Testis (tissue), 3 donors: ENCODE results near the gene SOX18. TPM values are rescaled to one million over a fixed set of nuclear protein-coding genes. Genes with fewer than 3 reads are reported as not detected.

Experiments
- DNase-seq: peaks from one replicate; pipeline ENCODE4 v3.0.0-alpha.2; 2019
- H3K27ac ChIP-seq, 2 donors: fragments of 200-600 bp; sonication (generic); one replicate each; pipeline ENCODE4 v1.5.1; 2019
- H3K27me3 ChIP-seq: fragments of 200-600 bp; sonication (generic); one replicate; pipeline ENCODE4 v1.5.1; 2019
- H3K36me3 ChIP-seq: fragments of 200-600 bp; sonication (generic); one replicate; pipeline ENCODE4 v1.5.1; 2017; ENCODE audit warnings: low read depth; ENCODE audit errors: missing control alignments
- H3K4me1 ChIP-seq: fragments of 200-600 bp; sonication (generic); one replicate; pipeline ENCODE4 v1.5.1; 2019
- H3K4me3 ChIP-seq, 2 donors: fragments of 200-600 bp; sonication (generic); one replicate each; pipeline ENCODE4 v1.5.1; 2017 to 2019
- H3K9me3 ChIP-seq: fragments of 200-600 bp; sonication (generic); one replicate; pipeline ENCODE4 v1.5.1; 2017
- CTCF ChIP-seq, 3 experiments: fragments of 450-650 bp in 2 of 3; fragments of 200-600 bp in 1 of 3; sonication (generic) in 1 of 3; IDR thresholded peaks; one replicate each; pipeline ENCODE4 v1.5.1; 2016 to 2019; ENCODE audit warnings: antibody characterized with exemption in 3 of 3, mild to moderate bottlenecking in 2 of 3, moderate library complexity in 1 of 3
- POLR2A ChIP-seq: fragments of 450-650 bp; IDR thresholded peaks from one replicate; pipeline ENCODE4 v1.6.1; 2017; ENCODE audit warnings: antibody characterized with exemption, mild to moderate bottlenecking, moderate library complexity
- WGBS, 2 donors: methylation state at CpG; one replicate each; pipeline ENCODE4 v1.1.5; 2018; 5-methylcytosine and 5-hydroxymethylcytosine counted together
- intact Hi-C: fragments of 100-400 bp; cut with DNase I; formaldehyde crosslinking; loops from one replicate; pipeline ENCODE4 v1.15.1; 2023; ENCODE audit warnings: low total_unique reads
- polyA plus RNA-seq: library from polyadenylated mRNA; stranded (reverse); fragments of 350-450 nt; fragmentation: Illumina TruSeq; extraction: RNeasy Lipid Tissue Mini Kit (QIAGEN cat#74804); gene quantifications from one replicate; pipeline ENCODE4 v1.2.3, GENCODE V29; 2014; ENCODE audit warnings: low read depth, low replicate concordance; ENCODE audit not compliant: insufficient read depth
- total RNA-seq, 2 donors: library from RNA; depleted of rRNA; stranded (reverse); fragments of >200 nt; gene quantifications; one replicate each; pipeline ENCODE4 v1.2.3, GENCODE V29; 2016

Gene SOX18
- total and polyA plus RNA-seq, 3 donors from 2014 or later: 6.1 to 17.1 (median 7.9) TPM

GRCh38 chr20:64033981-64034493 lies 15.4 kb downstream of the SOX18 start:
- no peaks in the 10 kb centered on the region for H3K36me3 ChIP-seq
- TF ChIP-seq POLR2A (no peak), CTCF (IDR thresholded peaks at IDR 0.05) (no peak)
- H3K9me3 ChIP-seq: no peaks in the 10 kb centered on the region
- DNase-seq: peak; percentile 56
- H3K4me3 ChIP-seq: no peak overlapping the region
- WGBS, 2 donors: 73 to 74% methylated on average over 3 to 11 of the region's 11 CpGs
- intact Hi-C loops: no loop called here
- no peaks in the 10 kb centered on the region for H3K27me3 ChIP-seq
- no peak overlapping the region for H3K27ac ChIP-seq
- peaks cover 12% of the 10 kb centered on the region for H3K4me1 ChIP-seq

DNA sequence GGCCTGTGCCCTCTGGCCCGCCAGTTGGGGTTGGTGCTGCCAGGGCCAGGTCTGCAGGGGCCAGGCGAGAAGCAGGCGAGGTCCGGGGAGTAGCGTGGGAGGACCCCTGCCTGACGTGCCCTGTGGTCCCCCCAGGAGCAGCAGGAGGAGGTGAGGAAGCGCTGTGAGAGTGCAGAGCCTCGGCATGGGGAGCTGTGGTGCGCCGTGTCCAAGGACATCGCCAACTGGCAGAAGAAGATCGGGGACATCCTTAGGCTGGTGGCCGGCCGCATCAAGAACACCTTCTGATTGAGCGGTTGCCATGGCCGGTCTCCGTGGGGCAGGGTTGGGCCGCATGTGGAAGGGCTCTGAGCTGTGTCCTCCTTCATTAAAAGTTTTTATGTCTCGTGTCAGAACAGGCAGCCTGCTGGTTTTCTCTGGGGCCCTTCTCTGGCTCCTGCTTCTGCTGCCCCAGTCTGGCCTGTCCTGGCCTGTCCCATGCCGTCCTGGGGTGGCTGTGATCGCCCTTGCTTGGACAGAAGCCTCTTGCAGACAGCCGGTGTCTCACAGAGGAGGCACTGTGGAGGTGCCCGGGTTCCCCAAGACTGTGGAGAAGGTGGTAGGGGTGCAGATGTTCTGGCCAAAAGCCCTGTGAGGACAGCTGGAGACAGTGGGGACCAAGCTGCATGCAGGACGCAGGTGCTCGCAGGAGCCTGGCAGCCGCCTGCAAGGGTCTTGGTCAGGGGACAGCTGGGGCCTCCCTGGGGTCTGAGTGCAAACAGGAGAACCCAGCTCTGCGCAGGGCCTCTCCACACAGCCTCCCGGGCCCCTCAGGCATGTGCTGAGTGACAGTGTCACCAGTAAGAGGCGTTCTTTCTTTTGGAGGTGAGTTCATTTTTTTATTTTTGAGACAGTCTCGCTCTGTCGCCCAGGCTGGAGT lies 16.5 kb downstream of the SOX18 start:
- intact Hi-C loops: no loop called here
- no peak for DNase-seq
- WGBS, 2 donors: 91 to 96% methylated on average over 19 to 31 of the region's 31 CpGs
- Histone ChIP-seq H3K36me3 (no peaks in the 10 kb centered on the region), H3K27ac (no peak overlapping the region), H3K4me1 (peaks cover 7% of the 10 kb centered on the region), H3K9me3 (no peaks in the 10 kb centered on the region), H3K27me3 (no peaks in the 10 kb centered on the region), H3K4me3 (no peak overlapping the region)
- TF ChIP-seq POLR2A: no peak
- no peak for TF ChIP-seq CTCF (IDR thresholded peaks at IDR 0.05)

DNA sequence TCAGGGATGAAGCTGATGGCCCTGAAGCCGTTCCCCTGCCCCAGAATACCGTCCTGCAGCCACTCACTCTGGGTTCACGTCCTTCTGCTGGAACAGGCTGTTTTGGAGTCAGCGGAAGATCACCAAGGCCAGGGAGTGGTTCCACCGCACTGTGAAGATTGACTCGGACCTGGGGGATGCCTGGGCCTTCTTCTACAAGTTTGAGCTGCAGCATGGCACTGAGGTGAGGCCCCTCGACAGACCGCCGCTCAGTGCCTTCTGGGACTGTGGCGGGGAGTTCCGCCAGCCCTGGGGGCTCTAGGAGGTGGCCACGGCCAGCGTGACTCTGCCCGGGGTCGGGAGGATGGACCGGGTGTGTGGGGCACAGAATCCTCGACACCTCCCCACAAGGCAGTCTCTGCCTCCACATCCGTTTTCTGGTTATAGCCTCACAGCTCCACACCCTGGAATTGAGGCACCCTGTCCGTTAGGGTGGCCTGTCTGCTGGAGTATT lies 17.6 kb downstream of the SOX18 start:
- Histone ChIP-seq H3K36me3 (peaks cover 3% of the 10 kb centered on the region), H3K4me1 (peaks cover 7% of the 10 kb centered on the region), H3K27ac (no peak overlapping the region), H3K4me3 (no peak overlapping the region), H3K27me3 (no peaks in the 10 kb centered on the region), H3K9me3 (no peaks in the 10 kb centered on the region)
- 91% methylated on average over 12 to 19 of the region's 19 CpGs for WGBS, 2 donors
- TF ChIP-seq POLR2A: no peak
- TF ChIP-seq CTCF (IDR thresholded peaks at IDR 0.05): no peak
- no peak for DNase-seq
- intact Hi-C loops: no loop called here

GRCh38 chr20:64030371-64031134 lies 18.9 kb downstream of the SOX18 start:
- no peak for DNase-seq
- intact Hi-C loops: no loop called here
- TF ChIP-seq CTCF (IDR thresholded peaks at IDR 0.05) (no peak), POLR2A (no peak)
- Histone ChIP-seq H3K4me1 (peaks cover 7% of the 10 kb centered on the region), H3K4me3 (no peak overlapping the region), H3K27ac (no peak overlapping the region), H3K9me3 (no peaks in the 10 kb centered on the region), H3K27me3 (no peaks in the 10 kb centered on the region), H3K36me3 (peaks cover 4% of the 10 kb centered on the region)
- 86 to 91% methylated on average over 16 to 20 of the region's 20 CpGs for WGBS, 2 donors
